ENCODE measurements around the gene HTT.

- TF ChIP-seq TBP (IDR thresholded peaks at IDR 0.05; ENCODE audit: low read depth, low read length): no peak
- no peak for TF ChIP-seq EP300 (IDR thresholded peaks at IDR 0.05; ENCODE audit: borderline replicate concordance in 1 of 2, low read depth in 2 of 2, low read length in 2 of 2)
- no peak for TF ChIP-seq CTCF (IDR thresholded peaks at IDR 0.05; ENCODE audit: control extremely low read depth in 1 of 3, insufficient read depth in 1 of 3, low read depth in 1 of 3, low read length in 3 of 3)
- TF ChIP-seq POLR2A (IDR thresholded peaks at IDR 0.05; ENCODE audit: control extremely low read depth in 1 of 2, low read depth in 2 of 2, low read length in 2 of 2): no peak
Measured at GRCh38 chr4:3257103-3257555, 182.6 kb downstream of the HTT start.
